SK-N-DZ (cell line): ENCODE results near the gene SPATA31A3. TPM values are rescaled to one million over a fixed set of nuclear protein-coding genes. Genes with fewer than 3 reads are reported as not detected.
"Not testable (repeated sequence)": the region's sequence is repeated elsewhere in the genome, so short reads cannot be mapped to it uniquely, and the experiment has no call there.

Experiments
- DNase-seq: peaks from one replicate; pipeline ENCODE4 v3.0.0-alpha.2; 2015; ENCODE audit warnings: low spot score
- polyA plus RNA-seq, 2 experiments: library from polyadenylated mRNA; depleted of rRNA; stranded (reverse); fragments of >200 nt; gene quantifications; 2 replicates each; pipeline ENCODE4 v1.2.3, GENCODE V29; 2014
- small RNA-seq, 2 experiments: library from RNA; depleted of rRNA; stranded (forward); fragments of <200 nt; gene quantifications; one replicate each; pipeline ENCODE3, GENCODE V24; 2014

The SPATA31A3 gene
- 0.10 TPM in 1 of 2 replicates, not detected in the other for polyA plus RNA-seq (2014; cell fraction: cytosol; rRNA removed)
- not detected in 2 replicates for polyA plus RNA-seq (2014; cell fraction: nucleus; rRNA removed)

GRCh38 chr9:66992450-66992849 lies at the start of gene SPATA31A3:
Gene SPATA31A3 (minus strand): TSS chr9:66992550. CDS start chr9:66992521, 29 bp downstream.
- DNase-seq: not testable (repeated sequence)

DNA sequence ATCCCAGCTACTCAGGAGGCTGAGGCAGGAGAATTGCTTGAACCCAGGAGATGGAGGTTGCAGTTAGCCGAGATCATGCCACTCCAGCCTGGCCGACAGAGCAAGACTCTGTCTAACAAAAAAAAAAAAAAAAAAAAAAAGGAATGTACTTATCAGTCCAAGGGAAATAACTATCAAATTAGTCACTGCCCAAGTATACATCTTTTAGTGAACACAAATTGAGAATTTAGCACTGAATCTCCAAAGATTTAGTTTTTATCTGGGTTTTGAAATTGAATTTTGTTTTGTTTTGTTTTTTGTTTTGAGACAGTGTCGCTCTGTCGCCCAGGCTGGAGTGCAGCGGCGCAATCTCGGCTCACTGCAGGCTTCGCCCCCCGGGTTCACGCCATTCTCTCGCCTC lies 39.8 kb downstream of the SPATA31A3 start:
- DNase-seq: not testable (repeated sequence)

DNA sequence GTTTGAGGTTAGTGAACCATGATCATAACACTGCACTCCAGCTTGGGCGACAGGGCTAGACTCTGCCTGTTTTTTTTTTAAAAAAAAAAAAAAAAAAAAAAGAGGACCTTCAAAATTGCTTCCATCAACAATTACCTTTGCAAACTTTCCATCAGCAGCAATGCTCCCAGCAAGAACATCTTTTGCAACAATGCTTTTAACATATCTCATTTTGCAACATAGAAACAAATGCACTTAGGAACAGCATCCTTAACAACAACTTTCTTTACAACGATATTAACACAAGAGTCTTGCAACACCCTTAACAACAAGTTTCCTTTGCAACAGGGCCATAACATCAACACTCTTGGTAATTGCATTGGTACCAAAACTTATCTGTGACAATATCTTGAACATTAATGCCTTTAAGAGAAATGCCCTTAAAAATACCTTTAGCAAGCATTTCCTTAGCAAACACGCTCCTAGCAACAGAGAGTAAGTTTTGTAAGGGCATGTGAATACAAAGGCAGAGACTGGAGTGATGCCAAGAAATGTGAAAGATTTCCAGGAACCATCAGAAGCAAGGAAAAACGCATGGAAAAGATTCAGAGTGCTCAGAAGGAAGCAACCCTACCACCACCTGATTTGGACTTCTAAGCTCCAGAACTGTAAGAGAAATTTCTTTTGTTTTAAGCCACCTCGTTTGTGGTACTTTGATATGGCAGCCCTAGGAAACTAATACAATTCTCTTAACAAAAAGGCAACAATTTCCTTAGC lies 49.8 kb downstream of the SPATA31A3 start:
- not testable (repeated sequence) for DNase-seq

- DNase-seq: not testable (repeated sequence)
Observed at GRCh38 chr9:66939878-66940830, 52.2 kb downstream of the SPATA31A3 start.

- not testable (repeated sequence) for DNase-seq
Observed at GRCh38 chr9:66938322-66938721, 54.0 kb downstream of the SPATA31A3 start.

DNA sequence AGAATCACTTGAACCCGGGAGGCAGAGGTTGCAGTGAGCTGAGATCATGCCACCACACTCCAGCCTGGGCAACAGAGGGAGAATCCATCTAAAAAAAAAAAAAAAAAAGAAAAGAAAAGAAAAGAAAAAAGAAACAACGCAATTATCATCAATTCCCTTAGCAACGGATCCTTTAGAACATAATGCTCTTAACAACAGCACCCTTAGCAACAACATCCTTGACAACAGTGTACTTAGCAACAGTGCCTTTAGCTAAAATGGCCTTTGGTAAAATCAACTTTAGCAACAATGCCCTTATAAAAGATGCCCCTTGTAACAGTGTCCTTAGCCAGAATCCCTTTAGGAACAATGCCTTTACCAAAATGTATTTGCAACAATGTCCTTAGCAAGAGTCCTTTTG lies 54.7 kb downstream of the SPATA31A3 start:
- DNase-seq: not testable (repeated sequence)

Small RNA genes lying within 50 kb of the gene (small RNA-seq; reads per million reads assigned to genes)
- 0 reads per million in 2 experiments for gene AL353770.1
- 0 reads per million in 2 experiments for gene AL353770.2
